ENCODE measurements around the gene EIF2S2. TPM values are rescaled to one million over a fixed set of nuclear protein-coding genes. Genes with fewer than 3 reads are reported as not detected.

The EIF2S2 gene
- total and polyA plus RNA-seq, 4 donors = 30.8 to 37.9 (median 31.5) TPM

DNA sequence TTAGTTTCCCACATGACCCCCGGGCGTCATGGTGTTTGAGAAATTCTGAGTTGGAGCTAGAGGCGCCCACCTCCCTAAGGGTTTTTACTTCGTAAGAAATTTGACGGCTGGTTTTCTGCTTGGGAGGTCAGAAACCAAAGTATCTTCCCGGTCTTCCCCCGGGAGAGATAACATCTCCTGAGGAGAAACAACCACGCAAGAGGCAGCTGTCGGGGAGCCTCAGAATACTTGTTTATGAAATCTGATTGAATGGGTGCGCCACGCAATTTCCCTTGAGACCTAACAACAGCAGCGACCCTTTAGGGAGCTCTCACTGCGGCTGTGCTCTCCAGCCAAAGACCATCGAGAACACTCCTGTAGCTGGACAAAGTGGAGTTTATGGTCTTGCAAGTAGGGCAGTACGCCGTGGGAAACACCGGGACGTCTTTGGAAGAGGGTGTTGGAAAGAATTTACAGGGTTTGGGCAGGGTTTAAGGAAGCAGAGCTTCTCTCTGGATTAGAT is 608 bp upstream of the EIF2S2 start:
- WGBS = 2% methylated on average over 18 of the region's 18 CpGs
- Histone ChIP-seq H3K36me3 (ENCODE audit: control insufficient read depth in 4 of 4, insufficient read depth in 3 of 4, low read depth in 1 of 4, low read length in 3 of 4) (peaks cover 0 to 9% (median 5%) of the 10 kb centered on the region in 4 donors), H3K4me3 (ENCODE audit: low read depth in 1 of 3, low read length in 3 of 3) (peak overlapping the region; percentile 58 to 80 (median 76)), H3K9ac (ENCODE audit: low read depth in 1 of 2, low read length in 2 of 2) (peak overlapping the region; percentile 68 to 87), H3K9me3 (ENCODE audit: control insufficient read depth in 4 of 4, low read length in 3 of 4) (no peaks in the 10 kb centered on the region), H3K27ac (ENCODE audit: low read depth in 1 of 2, low read length in 2 of 2) (peak overlapping the region; percentile 79 to 93), H3K4me1 (ENCODE audit: control insufficient read depth in 4 of 4, insufficient read depth in 4 of 4, low read length in 3 of 4) (peaks cover 5 to 31% (median 14%) of the 10 kb centered on the region in 4 donors), H3K27me3 (ENCODE audit: control insufficient read depth in 4 of 4, insufficient read depth in 4 of 4, low read length in 3 of 4) (no peaks in the 10 kb centered on the region)
- no peak for TF ChIP-seq JUND (IDR thresholded peaks at IDR 0.05)
- peak; percentile 1 for TF ChIP-seq FOXA2 (IDR thresholded peaks at IDR 0.05)
- peak; percentile 55 for DNase-seq (ENCODE audit: low spot score)

DNA sequence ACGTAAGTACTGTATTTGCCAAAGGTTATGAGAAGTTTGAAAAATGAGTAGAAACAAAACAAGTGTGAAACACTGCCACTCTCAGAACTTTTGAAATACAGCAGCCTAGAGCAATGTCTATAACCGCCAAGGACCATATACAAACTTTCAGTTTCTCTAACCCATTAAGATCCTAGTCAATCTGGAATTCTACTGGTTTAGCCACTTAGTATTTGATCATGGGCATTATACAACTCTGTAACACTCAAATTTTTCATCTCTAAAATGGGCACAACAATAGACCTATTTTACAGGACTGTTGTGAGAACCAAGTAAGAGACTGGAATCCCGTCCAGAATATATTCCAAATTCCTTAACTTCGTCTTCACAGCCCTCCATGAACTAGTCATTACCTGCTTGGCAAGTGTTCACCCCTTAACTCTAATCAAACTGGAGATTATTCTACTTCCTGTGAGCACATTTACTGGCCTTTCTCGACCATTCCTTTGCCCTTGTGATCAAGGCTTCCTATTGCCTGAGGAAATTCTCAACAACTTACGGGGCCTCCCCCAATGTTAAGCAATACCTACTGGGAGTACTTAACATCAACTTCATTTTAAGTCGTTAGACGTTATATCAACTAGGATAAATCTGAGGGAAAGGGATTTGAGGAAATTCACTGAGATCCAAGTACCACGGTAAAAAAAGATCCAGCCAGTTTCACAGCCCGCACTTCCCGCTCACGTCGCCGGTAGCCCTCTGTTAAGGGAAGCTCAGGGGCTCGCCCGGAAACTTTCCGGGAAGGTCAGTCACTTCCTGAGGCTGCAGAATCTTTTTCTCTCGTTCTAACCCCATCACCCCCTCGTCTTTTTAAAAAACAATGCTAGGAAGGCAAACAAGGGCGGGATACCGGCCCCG is 1.1 kb downstream of the EIF2S2 start:
- H3K9me3 ChIP-seq (ENCODE audit: control insufficient read depth in 4 of 4, low read length in 3 of 4) = no peaks in the 10 kb centered on the region
- H3K27me3 ChIP-seq (ENCODE audit: control insufficient read depth in 4 of 4, insufficient read depth in 4 of 4, low read length in 3 of 4) = no peaks in the 10 kb centered on the region
- peak overlapping the region; percentile 71 to 98 for H3K9ac ChIP-seq (ENCODE audit: low read depth in 1 of 2, low read length in 2 of 2)
- no peak for DNase-seq (ENCODE audit: low spot score)
- peak overlapping the region; percentile 84 to 93 for H3K27ac ChIP-seq (ENCODE audit: low read depth in 1 of 2, low read length in 2 of 2)
- peaks cover 6 to 34% (median 14%) of the 10 kb centered on the region in 4 donors for H3K4me1 ChIP-seq (ENCODE audit: control insufficient read depth in 4 of 4, insufficient read depth in 4 of 4, low read length in 3 of 4)
- H3K4me3 ChIP-seq (ENCODE audit: low read depth in 1 of 3, low read length in 3 of 3) = peak overlapping the region; percentile 77 to 99 (median 95)
- TF ChIP-seq, protein P1, sequence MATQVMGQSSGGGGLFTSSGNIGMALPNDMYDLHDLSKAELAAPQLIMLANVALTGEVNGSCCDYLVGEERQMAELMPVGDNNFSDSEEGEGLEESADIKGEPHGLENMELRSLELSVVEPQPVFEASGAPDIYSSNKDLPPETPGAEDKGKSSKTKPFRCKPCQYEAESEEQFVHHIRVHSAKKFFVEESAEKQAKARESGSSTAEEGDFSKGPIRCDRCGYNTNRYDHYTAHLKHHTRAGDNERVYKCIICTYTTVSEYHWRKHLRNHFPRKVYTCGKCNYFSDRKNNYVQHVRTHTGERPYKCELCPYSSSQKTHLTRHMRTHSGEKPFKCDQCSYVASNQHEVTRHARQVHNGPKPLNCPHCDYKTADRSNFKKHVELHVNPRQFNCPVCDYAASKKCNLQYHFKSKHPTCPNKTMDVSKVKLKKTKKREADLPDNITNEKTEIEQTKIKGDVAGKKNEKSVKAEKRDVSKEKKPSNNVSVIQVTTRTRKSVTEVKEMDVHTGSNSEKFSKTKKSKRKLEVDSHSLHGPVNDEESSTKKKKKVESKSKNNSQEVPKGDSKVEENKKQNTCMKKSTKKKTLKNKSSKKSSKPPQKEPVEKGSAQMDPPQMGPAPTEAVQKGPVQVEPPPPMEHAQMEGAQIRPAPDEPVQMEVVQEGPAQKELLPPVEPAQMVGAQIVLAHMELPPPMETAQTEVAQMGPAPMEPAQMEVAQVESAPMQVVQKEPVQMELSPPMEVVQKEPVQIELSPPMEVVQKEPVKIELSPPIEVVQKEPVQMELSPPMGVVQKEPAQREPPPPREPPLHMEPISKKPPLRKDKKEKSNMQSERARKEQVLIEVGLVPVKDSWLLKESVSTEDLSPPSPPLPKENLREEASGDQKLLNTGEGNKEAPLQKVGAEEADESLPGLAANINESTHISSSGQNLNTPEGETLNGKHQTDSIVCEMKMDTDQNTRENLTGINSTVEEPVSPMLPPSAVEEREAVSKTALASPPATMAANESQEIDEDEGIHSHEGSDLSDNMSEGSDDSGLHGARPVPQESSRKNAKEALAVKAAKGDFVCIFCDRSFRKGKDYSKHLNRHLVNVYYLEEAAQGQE (IDR thresholded peaks at IDR 0.05) = no peak
- TF ChIP-seq YY1 (IDR thresholded peaks at IDR 0.05) = peak; percentile 20
- WGBS = 2% methylated on average over 22 of the region's 22 CpGs
- peaks cover 0 to 9% (median 5%) of the 10 kb centered on the region in 4 donors for H3K36me3 ChIP-seq (ENCODE audit: control insufficient read depth in 4 of 4, insufficient read depth in 3 of 4, low read depth in 1 of 4, low read length in 3 of 4)

DNA sequence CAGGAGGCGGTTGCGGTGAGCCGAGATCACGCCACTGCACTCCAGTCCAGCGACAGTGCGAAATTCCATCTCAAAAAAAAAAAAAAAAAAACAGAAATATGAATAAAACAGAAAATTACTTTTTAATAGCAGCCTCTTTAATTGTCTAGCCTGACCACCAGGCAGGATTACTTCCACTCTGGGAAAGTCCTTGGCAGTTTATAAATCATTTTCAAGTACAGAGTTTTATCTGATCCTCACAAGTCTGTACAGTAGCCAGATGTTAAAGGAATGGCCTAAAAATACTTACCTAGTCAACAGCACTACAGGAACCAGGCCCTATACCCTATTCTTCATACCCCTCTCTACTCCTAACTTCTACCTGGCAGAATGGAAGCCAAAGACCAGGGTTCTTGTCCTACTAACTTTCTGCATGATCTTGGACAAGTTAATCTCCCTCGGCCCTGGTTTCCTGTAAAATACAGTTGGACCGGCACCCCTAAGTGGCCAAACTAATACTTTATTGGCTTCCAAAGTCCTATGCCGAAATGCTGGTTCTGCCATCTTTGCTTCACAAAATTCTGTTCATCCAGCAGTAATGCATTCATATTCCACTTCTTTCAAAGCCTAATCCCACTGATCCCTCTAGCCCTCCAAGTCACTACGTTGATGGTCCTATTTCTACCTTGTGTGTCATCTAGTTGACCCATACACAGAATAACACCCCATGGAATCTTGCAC is 1.9 kb downstream of the EIF2S2 start:
- Histone ChIP-seq H3K36me3 (ENCODE audit: control insufficient read depth in 4 of 4, insufficient read depth in 3 of 4, low read depth in 1 of 4, low read length in 3 of 4) (peaks cover under 1 to 10% (median 6%) of the 10 kb centered on the region in 4 donors), H3K9me3 (ENCODE audit: control insufficient read depth in 4 of 4, low read length in 3 of 4) (no peaks in the 10 kb centered on the region), H3K27ac (ENCODE audit: low read depth in 1 of 2, low read length in 2 of 2) (peak overlapping the region; percentile 84 to 93), H3K4me1 (ENCODE audit: control insufficient read depth in 4 of 4, insufficient read depth in 4 of 4, low read length in 3 of 4) (peaks cover 6 to 34% (median 14%) of the 10 kb centered on the region in 4 donors), H3K27me3 (ENCODE audit: control insufficient read depth in 4 of 4, insufficient read depth in 4 of 4, low read length in 3 of 4) (no peaks in the 10 kb centered on the region), H3K9ac (ENCODE audit: low read depth in 1 of 2, low read length in 2 of 2) (peak overlapping the region; percentile 39 to 71), H3K4me3 (ENCODE audit: low read depth in 1 of 3, low read length in 3 of 3) (peak overlapping the region; percentile 77 to 99 (median 95))
- no peak for DNase-seq (ENCODE audit: low spot score)
- 78% methylated on average over 10 of the region's 10 CpGs for WGBS
- TF ChIP-seq RXRA (IDR thresholded peaks at IDR 0.05) (no peak), SP1 (IDR thresholded peaks at IDR 0.05) (no peak), GABPA (IDR thresholded peaks at IDR 0.05 in 1 of 2, conservative IDR thresholded peaks at IDR 0.05 in 1 of 2) (no peak), HNF4G (IDR thresholded peaks at IDR 0.05) (no peak), NR2F2 (IDR thresholded peaks at IDR 0.05) (no peak), EGR1 (IDR thresholded peaks at IDR 0.05; ENCODE audit: low read depth in 2 of 2) (no peak), FOXA1 (IDR thresholded peaks at IDR 0.05) (no peak), HNF4A (conservative IDR thresholded peaks at IDR 0.05) (no peak)
- TF ChIP-seq, protein P2, sequence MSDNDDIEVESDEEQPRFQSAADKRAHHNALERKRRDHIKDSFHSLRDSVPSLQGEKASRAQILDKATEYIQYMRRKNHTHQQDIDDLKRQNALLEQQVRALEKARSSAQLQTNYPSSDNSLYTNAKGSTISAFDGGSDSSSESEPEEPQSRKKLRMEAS (IDR thresholded peaks at IDR 0.05) = no peak
- TF ChIP-seq, protein P1 (IDR thresholded peaks at IDR 0.05) = no peak
- TF ChIP-seq, protein P3, sequence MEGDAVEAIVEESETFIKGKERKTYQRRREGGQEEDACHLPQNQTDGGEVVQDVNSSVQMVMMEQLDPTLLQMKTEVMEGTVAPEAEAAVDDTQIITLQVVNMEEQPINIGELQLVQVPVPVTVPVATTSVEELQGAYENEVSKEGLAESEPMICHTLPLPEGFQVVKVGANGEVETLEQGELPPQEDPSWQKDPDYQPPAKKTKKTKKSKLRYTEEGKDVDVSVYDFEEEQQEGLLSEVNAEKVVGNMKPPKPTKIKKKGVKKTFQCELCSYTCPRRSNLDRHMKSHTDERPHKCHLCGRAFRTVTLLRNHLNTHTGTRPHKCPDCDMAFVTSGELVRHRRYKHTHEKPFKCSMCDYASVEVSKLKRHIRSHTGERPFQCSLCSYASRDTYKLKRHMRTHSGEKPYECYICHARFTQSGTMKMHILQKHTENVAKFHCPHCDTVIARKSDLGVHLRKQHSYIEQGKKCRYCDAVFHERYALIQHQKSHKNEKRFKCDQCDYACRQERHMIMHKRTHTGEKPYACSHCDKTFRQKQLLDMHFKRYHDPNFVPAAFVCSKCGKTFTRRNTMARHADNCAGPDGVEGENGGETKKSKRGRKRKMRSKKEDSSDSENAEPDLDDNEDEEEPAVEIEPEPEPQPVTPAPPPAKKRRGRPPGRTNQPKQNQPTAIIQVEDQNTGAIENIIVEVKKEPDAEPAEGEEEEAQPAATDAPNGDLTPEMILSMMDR (IDR thresholded peaks at IDR 0.05; ENCODE audit: low read depth, low read length, missing input control) = no peak

All from liver (tissue), 9 donors.